GM21447 (cell line): ENCODE measurements around the gene STK10.
"Not testable (repeated sequence)": the region's sequence is repeated elsewhere in the genome, so short reads cannot be mapped to it uniquely, and the experiment has no call there.

Experiments
- ATAC-seq: cut with Tn5 transposase; IDR thresholded peaks from one replicate; pipeline ENCODE4 v1.9.1; 2021; ENCODE audit not compliant: unreplicated experiment

STK10 gene

DNA sequence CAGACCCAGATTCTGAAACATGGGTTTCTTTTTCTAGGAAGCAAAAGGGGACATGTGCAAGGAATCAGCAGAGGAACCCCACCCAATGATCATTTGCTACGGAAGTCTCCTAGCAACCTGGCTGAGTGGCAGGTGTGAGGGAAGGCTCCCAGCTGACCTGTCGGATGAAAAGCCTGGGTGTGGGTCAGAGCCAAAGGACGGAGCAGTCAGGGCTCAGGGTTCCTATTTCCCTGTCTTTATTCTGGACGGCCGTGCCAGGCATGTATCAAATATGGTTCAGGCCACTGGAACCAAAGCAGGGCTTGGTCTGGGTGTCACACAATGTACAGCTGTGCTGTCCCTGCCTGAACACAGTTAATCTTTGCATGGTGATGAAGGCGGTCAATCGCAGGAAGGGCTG is 20.1 kb downstream of the STK10 start:
- ATAC-seq, result no peak

DNA sequence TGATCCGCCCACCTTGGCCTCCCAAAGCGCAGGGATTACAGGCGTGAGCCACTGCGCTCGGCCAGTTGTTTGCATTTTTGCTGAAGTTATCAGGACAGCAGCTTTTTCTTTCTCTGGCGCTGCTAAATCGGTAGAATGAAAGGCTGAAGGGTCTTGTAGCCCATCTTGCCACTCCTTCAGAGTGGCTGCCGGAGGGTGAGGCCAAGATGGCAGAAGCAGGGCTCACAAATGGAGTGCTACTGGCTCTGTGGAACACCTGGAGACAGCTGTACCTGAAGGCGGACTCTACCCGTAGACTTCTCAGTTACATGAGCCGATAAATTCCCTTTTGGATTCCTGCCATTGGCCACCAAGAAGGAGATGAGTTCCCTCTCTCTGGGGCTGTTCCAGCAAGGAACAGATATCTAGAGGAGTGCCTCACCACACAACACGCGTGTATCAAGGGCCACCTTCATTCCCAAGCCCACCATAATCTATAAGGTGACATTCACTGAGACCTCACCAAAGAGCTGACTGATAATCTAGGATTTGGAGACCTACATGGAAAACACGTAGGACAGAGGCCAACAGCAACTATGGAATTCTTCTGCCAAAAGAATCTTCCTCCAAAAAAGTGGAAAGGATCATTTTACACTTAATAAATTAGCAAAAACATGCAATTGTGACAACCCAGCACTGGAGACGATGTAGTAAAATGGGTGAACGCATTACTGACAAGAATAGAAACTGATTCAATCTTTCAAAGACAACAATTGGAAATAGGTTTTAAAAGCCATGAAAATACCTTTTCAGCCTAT is 21.8 kb downstream of the STK10 start:
- ATAC-seq, result no peak

DNA sequence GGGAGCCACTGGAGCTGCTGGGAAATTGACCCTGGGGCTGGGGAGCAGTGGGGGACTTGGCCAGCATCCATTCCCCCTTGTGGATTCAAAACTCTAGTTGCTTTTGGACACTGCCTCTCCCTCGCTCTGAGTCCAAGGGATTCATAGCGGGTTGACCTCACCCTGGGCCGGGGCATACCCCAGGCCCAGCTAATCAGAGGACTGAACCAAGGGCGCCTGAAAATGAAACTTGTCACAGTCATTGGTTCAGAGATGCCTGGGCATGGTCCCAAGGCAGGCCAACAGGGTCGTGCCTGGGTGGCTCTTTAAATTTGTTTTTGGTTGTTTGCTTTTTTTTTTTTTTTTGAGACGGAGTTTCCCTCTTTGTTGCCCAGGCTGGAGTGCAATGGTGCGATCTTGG is 22.6 kb downstream of the STK10 start:
- peak; percentile 89 for ATAC-seq

DNA sequence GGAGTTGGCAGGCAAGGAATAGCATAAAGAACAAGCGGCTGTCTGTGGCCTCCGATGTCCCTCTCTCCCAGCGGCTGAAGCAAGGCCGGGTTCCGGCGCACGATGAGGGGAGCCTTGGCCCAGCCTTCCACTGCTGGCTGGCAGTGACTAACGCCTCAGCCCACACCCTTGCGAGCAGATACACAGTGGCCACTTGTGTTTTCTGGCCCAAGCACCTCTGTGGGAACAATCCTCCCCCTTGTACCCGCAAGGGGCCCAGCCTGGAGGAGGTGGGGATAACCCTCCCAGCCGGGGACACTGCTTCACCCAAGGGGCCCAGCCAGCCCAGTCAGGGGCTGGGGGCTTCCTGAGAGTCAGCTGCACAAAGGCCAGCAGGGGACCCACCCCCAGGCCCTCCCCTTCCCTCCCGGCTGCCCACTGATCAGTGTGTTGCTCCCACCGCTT is 23.2 kb downstream of the STK10 start:
- no peak for ATAC-seq

DNA sequence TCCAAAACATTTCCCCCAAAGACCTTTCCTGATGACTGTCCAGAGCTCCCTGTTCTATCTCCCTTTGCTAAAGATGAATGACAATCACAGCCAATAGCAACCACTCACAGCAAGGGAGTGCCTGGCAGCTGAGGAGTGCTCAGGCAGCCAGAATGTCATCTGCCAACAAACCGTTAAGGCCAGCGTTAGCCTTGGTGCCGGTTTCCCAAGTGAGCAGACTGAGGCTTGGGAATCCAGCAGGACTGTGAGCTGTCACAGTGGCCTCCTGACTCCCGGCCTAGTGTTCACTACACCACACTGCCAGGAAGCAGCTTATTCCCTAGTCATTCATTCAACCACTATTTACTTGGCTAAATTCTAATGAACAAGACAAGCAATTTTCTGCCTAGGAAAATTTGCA is 24.7 kb downstream of the STK10 start:
- no peak for ATAC-seq

DNA sequence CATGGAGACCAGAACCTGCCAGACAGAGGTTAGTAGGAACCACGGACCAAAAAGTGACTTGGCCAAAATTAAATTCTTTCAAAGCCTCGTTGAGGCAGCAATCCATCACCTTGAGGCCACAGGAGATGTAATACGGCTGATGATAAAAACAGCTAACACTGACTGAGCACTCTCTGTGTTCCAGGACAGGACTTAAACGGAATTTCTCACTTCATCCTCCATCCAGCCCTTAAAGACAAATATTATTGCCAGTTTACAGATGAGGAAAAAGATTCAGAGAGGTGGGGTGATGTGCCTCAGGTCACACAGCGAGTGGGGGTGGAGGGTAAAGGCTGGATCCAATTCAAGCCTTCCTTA is 25.1 kb downstream of the STK10 start:
- ATAC-seq, result no peak

DNA sequence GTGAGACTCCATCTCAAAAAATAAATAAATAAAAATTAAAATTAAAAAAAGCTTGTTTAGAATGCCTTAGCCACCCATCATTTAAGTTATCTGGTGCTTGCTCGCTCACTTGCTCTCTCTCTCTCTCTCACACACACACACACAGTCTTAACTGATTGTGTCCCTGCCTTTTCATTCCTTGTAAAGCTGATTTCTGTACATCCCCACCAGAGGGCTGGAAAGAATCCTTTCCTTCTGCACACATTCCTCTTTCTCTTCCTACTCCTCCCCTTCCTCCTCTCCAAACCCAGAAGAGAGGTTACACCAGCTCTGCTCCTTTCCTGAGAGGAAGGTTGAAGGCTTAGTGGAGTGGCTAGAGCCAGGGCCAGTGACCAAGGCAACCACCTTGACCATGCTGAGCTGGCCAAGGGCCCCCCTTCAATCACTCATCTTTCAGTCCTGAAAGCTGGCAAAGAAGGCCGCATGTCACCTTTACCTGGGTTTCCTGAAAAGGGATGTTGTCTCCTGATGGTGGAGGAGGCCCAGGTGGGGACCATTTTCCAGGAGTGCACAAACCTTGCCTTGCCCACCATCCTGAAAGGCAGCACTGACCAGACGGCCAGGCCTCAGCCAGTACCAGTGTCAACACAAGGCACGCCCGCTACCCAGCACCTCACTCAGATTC is 25.6 kb downstream of the STK10 start:
- ATAC-seq, result no peak

DNA sequence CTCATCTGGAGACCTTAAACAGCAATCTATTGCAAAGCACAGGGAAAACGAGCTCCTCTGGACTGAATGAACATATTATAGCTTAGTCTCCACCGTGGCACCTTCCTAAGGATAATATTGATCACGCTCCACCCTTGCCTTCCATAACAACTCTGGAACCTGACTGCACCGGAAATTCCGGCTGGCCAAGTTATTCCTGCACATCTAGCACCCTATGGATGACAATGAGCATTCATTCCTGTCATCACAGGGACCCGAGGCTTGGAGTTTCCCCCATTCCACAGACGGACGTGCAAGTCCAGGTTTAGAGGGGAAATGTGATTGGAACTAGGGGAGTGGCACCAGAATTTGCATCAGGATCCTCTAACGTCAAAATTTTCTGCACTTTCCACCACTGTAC is 27.5 kb downstream of the STK10 start:
- no peak for ATAC-seq

DNA sequence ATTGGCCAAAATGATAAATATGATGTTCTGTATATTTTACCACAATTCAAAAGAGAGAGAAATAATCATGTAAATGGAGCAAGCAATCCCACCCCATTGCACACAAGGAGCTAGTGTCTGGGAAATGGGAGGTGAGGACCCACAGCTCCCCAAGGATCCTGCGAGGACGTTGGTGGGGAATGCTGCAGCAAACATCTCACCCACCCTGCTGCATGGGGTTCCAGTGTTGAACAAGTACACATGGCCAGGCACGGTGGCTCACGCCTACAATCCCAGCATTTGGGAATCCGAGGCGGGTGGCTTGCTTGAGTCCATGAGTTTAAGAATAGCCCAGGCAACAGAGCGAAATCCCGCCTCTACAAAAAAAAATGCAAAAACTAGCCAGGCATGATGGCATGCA is 29.0 kb downstream of the STK10 start:
- ATAC-seq, result no peak

DNA sequence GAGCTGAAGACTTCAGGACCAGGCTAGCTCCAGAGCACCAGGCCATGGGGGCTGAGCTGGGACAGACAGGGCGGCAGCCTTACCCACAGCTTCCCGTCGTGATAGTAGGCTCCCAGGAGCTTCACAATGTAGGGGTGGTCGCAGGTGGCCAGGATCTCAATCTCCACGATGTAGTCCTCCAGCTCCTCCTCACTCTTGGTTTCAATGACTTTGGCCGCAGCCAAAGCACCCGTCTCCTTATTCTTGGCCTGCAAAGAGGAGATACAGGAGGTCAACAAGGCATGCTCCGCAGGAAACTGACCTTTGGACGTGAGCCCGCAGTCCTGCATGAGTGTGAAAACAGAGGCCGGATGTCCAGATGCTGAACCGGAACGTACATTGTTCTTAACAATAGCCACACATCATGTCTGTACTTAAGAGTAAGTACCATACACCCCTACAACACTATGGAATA is 31.5 kb downstream of the STK10 start:
- no peak for ATAC-seq

DNA sequence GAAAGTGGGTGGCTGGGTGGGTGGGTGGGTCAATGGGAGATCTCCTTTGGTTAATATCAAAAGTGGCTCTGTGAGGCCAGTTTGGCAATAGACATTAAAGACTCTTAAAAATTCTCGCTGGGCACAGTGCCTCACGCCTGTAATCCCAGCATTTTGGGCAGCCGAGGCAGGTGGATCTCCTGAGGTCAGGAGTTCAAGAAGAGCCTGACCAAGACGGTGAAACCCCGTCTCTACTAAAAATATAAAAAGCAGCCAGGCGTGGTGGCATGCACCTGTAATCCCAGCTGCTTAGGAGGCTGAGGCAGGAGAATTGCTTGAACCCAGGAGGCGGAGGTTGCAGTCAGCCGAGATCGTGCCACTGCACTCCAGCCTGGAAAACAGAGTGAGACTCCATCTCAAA is 32.9 kb downstream of the STK10 start:
- ATAC-seq, result not testable (repeated sequence)

DNA sequence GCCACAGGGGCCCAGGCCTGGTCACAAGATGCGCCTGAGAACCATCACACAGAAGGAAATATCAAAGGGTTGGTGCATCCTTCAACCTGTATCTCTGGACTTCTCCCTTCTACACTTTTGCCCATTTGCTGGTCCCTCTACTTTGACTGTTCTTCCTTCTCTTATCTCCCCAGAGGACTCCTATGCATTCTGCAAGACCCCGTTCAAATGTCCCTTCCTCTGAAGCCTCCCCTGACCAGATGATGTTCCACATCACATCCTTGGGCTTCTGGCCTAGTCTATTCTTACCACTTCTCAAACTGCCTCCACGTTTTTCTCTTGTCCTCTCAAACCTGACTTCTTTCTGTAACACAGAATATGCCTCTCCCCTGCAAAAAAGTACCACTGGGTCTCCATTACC is 34.3 kb downstream of the STK10 start:
- no peak for ATAC-seq

DNA sequence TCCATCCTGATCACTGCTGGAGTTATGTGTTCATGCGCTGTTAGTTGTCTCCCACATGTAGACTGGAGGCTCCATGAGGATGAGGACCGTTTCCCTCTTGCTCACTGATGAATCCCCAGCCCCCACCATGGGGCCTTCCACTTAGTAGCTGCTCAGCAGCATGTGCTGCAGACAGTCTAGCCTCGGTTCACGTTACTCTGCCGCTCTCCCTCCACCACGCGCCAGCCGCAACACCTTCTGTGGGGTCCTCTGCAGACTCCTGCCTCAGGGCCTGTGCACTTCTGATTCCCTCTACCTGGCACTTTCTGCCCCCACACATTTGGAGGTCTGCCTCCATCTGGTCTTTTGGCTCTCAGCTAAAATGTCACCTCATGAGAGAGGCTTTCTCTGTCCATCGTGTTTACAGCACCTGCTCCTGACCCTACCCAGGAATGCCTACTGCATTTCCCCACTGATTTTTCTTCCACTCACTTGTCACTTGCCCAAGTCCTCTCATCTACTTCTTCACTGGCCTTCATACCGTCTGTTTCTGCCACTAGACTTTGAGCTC is 36.3 kb downstream of the STK10 start:
- no peak for ATAC-seq

DNA sequence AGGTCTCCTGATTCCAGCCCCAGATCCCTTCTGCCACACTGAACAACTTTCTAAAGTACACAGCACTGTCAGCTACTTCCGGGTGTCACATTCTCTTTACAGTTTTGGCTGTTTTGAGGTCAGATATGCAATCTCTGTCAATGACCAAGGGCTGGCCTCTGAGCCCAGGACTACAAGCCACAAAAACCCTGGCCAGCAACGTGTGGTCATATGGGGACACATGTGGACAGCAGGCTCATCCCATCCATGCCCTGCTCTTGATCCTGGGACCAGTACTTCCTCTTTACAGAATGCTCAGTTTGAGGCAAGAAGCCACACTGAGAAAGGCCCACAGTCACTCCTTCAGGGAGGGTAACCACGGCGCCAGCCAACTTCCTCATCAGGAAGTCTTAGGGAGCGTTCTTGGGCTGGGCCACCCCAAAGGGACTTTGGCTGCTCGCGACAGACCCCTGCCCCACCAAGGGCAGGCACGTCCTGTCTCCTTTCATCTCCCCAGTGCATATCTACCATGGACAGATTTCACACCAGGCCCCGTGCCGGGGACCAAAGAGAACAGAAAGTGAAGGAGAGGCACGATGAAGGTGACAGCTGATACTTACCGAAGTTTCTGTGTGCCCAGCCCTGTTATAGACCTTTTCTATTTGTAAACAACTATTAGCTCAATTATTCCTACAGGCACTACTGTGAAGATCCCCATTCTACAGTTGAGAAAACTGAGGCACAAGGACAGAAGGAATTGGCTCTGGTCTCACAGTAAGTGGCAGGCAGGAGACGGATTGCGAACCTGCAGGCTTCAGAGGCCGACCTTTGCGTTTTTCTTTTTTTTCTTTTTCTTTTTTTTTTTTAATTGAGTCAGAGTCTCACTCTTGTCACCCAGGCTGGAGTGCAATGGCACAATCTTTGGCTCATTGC is 37.3 kb downstream of the STK10 start:
- peak; percentile 69 for ATAC-seq

DNA sequence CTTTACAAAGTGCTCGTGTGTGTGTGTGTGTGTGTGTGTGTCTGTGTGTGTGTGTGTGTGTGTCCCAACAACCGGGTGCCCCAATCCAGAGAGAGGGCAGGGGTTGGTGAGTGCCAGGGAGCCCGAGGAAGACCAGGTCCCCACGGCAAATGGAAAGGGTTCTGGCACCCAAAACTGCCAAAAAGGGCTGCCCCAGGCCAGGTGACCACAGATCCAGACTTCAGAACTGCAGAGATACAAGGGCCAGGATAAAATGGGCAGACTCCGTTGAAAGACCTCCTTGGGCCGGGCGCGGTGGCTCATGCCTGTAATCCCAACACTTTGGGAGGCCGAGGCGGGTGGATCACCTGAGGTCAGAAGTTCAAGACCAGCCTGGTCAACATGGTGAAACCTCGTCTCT is 38.5 kb downstream of the STK10 start:
- not testable (repeated sequence) for ATAC-seq

DNA sequence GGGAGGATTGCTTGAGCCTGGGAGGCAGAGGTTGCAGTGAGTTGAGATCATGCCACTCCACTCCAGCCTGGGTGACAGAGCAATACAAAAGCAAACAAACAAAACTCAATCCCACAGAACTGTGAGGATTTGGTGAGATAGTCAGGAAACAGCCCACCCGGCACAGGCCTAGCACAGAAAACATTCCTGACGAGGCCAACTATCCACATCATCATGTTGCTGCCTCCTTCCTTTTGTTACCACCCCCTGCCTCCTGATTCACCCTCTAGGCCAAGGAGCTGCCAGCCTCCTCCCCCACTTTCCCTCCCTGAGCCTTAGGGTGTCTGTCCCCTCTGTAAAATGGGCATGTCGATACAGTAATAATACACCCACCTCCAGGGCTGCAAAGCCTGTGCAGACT is 39.0 kb downstream of the STK10 start:
- no peak for ATAC-seq

DNA sequence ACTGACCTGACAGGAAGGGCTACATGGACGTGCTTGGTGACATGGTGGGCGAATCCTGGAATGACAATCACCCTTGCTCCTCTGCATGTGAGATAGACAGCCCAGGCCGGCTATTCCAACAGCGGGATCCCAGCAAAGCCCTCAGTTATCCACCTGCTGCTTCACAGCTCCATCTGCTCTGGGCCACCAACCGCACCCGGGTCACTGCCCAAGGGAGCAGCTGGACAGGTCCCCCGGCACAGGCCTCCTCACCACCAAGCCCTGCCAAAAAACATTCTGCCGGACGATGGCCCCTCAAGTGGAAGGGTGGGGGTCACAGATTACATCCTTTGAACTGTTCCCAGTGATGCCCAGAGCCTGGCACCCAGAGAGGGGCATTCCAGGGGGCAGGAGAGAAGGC is 39.6 kb downstream of the STK10 start:
- no peak for ATAC-seq

DNA sequence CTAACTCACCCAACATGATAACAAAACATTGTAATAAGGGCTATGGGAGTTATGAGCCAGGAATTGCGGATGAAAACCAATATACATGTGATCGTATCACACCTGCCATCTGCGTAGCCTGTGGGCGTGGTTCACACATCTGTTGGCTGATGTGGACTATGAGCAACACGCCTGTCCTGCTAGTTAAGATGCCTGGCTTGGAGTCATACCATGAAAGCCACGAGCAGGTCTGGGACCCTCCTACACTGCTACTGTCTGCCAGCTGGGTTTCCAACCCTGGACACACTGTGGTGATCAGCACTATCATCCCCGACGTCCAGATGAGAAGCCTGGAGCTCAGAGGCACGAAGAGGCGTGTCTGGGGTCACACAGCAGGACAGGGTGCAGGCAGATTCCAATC is 40.2 kb downstream of the STK10 start:
- ATAC-seq, result no peak

DNA sequence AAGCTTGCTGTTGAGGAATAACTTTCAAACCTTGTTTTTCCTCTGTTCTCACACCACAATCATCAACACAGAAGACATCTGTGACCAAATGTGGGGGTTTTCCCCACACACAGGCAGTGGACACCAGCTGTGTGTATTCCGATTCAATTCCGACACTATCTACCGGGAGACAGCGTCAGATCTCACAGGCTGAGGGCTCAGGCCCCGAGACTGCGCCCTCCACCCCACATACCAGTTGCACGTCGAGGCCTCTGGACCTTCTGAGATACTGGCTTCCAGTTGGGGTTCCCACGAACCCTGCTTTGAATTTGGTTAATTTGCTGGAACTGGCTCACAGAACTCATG is 41.3 kb downstream of the STK10 start:
- no peak for ATAC-seq

DNA sequence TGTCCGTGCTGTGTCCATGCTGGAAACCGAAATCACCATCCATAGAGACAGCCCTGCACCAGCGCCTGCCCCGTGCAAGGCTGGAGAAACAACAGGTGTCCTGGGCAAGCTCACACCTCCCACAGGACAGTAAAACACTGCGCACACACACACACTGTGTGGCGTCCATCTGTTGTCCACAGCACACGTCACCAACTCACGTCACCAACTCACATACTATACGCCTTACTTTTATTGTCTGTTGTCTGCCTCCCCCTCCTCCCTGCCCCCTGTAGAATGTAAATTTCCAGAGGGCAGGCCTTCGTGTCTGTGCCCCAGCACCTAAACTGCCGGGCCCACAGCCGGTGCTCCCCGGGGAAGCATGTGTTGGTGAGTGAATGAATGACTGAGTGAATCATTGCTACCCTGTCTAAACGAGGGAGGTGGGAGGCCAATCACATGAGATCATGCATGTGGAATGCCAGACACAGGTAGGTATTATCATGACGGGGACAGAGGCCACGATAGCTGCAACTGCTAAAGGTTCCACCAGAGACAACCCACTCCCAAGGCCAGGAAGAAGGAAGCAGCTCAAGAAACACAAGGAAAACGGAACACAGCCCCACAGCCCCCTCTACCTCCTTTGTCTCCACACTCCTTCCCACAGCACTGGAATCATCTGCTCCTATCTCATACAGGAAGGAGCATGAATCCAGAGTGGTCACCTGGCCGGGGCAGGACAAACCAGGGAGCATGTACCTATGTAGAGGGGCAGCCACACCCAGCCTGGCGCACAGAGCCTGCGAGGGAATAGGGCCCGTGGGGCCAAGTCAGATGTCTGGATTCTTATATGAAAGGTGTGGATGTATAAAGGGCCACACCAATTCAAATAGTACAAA is 41.9 kb downstream of the STK10 start:
- ATAC-seq, result no peak
